K562 (cell line): ENCODE results near the gene PAK1IP1. TPM values are rescaled to one million over a fixed set of nuclear protein-coding genes. Genes with fewer than 3 reads are reported as not detected.

Experiments used
- ATAC-seq: fragments of 200-7000 bp; cut with Tn5 transposase; 3 replicates; pipeline ENCODE4 v1.9.1; 2020; ENCODE audit warnings: moderate library complexity
- BruUV-seq: library from RNA; stranded (reverse); fragments of 400-500 nt; replicated peaks from 2 replicates; lab custom pipeline; 2021; lab: Mats Ljungman, UMichigan
- CTCF ChIA-PET: fragments of 300-600 bp; formaldehyde crosslinking; extraction: SDS; loops from one replicate; lab custom pipeline; 2021; ENCODE audit warnings: low intra/inter-chr PET ratio; lab: Yijun Ruan, JAX
- POLR2A ChIA-PET: fragments of 300-600, 350-650 bp; sonication (Branson Sonifier 250); formaldehyde crosslinking; extraction: SDS; loops from one replicate; lab custom pipeline; 2021; ENCODE audit warnings: antibody characterized with exemption, inconsistent platforms; lab: Yijun Ruan, JAX
- DNase-seq, 4 experiments: peaks; one replicate each; pipeline versions ENCODE4 v3.0.0 to v3.0.0-alpha.2; 2011 to 2018; ENCODE audit warnings: low spot score in 3 of 4, mixed read lengths in 3 of 4; ENCODE audit errors: extremely low read depth in 1 of 4
- FAIRE-seq: peaks from 2 replicates; lab custom pipeline; 2011; peaks lifted over from hg19 to GRCh38; lab: Jason Lieb, UNC
- H2AFZ ChIP-seq: 2 replicates; pipeline ENCODE4 v1.6.0; 2011; ENCODE audit warnings: low read depth, low read length, control low read depth, inconsistent platforms
- H3K27ac ChIP-seq: fragments of 200-600 bp; 3 replicates; pipeline ENCODE4 v1.8.0; 2011; ENCODE audit warnings: low read depth, mild to moderate bottlenecking, control low read depth, inconsistent platforms, low read length, moderate library complexity, mixed read lengths; ENCODE audit errors: extremely low read depth
- H3K27me3 ChIP-seq, 2 experiments: fragments of 300-600 bp in 1 of 2; 2 replicates in 1 of 2; 3 replicates in 1 of 2; pipeline versions ENCODE4 v1.6.0 to v1.8.0; 2011; ENCODE audit warnings: inconsistent platforms in 2 of 2, low read length in 2 of 2, mild to moderate bottlenecking in 1 of 2, mixed read lengths in 1 of 2, moderate library complexity in 1 of 2; ENCODE audit not compliant: control insufficient read depth in 2 of 2, insufficient read depth in 2 of 2
- H3K36me3 ChIP-seq: fragments of 300-600 bp; 3 replicates; pipeline ENCODE4 v1.8.0; 2011; ENCODE audit warnings: mild to moderate bottlenecking, low read length, inconsistent platforms; ENCODE audit not compliant: control insufficient read depth, insufficient read depth
- H3K4me1 ChIP-seq, 2 experiments: fragments of 200-600 bp in 1 of 2; replicated peaks in 1 of 2; 2 replicates in 1 of 2; 3 replicates in 1 of 2; pipeline versions ENCODE4 v1.5.1 to v1.8.0; 2011; ENCODE audit warnings: inconsistent platforms in 2 of 2, low read length in 2 of 2, mild to moderate bottlenecking in 1 of 2, mixed read lengths in 1 of 2, moderate library complexity in 1 of 2; ENCODE audit not compliant: control insufficient read depth in 2 of 2, insufficient read depth in 2 of 2
- H3K4me2 ChIP-seq: 2 replicates; pipeline ENCODE4 v1.6.1; 2011; ENCODE audit warnings: low read length, control low read depth, inconsistent platforms, mixed read lengths; ENCODE audit not compliant: insufficient read depth
- H3K4me3 ChIP-seq: fragments of 200-600 bp; sonication (generic), shearing (Covaris generic); 2 replicates; pipeline ENCODE4 v1.5.1; 2016; ENCODE audit warnings: control low read depth, inconsistent platforms
- H3K79me2 ChIP-seq: fragments of 200-600 bp; 3 replicates; pipeline ENCODE4 v1.8.0; 2011; ENCODE audit warnings: low read length, inconsistent platforms; ENCODE audit not compliant: control insufficient read depth, insufficient read depth
- H3K9ac ChIP-seq, 2 experiments: 2 replicates each; pipeline versions ENCODE4 v1.6.0 to v1.6.1; 2011; ENCODE audit warnings: low read depth in 2 of 2, low read length in 2 of 2, control low read depth in 1 of 2, inconsistent platforms in 1 of 2, mild to moderate bottlenecking in 1 of 2, mixed read lengths in 1 of 2; ENCODE audit not compliant: insufficient read depth in 1 of 2
- H3K9me1 ChIP-seq: one replicate; pipeline ENCODE4 v1.6.0; 2011; ENCODE audit warnings: inconsistent platforms, mild to moderate bottlenecking, low read length, moderate library complexity; ENCODE audit not compliant: control insufficient read depth, insufficient read depth
- H3K9me3 ChIP-seq: replicated peaks from 2 replicates; pipeline ENCODE4 v1.5.1; 2011; ENCODE audit warnings: low read depth, low read length, inconsistent platforms; ENCODE audit not compliant: control insufficient read depth, insufficient read depth
- H4K20me1 ChIP-seq: replicated peaks from 2 replicates; pipeline ENCODE4 v1.6.1; 2011; ENCODE audit warnings: low read length, inconsistent platforms, mixed read lengths; ENCODE audit not compliant: control insufficient read depth, insufficient read depth
- CC2D1A ChIP-seq: fragments of 450-650 bp; IDR thresholded peaks from 2 replicates; pipeline ENCODE4 v1.6.1; 2017; ENCODE audit warnings: mild to moderate bottlenecking
- DIDO1 ChIP-seq: fragments of 450-650 bp; IDR thresholded peaks from 2 replicates; pipeline ENCODE4 v1.6.1; 2016; ENCODE audit warnings: low read depth, missing biosample characterization, missing genetic modification characterization
- ELF1 ChIP-seq: fragments of 200-800 bp; sonication (Bioruptor generic); IDR thresholded peaks from 2 replicates; pipeline ENCODE4 v1.6.1; 2016; ENCODE audit warnings: missing genetic modification characterization, missing compliant biosample characterization
- FOXJ3 ChIP-seq: sonication (generic); formaldehyde crosslinking; IDR thresholded peaks from 2 replicates; pipeline ENCODE4 v1.4.0; 2020; ENCODE audit warnings: mild to moderate bottlenecking, missing genetic modification reagents
- HIVEP1 ChIP-seq: fragments of 250-450 bp; sonication (Bioruptor Pico); IDR thresholded peaks from 2 replicates; pipeline ENCODE4 v1.4.0; 2020; ENCODE audit warnings: mild to moderate bottlenecking
- PHF8 ChIP-seq: fragments of 200-600 bp; sonication (generic); IDR thresholded peaks from 2 replicates; pipeline ENCODE4 v1.6.1; 2012; ENCODE audit warnings: mixed run types, mild to moderate bottlenecking, inconsistent platforms, low read length, moderate library complexity, borderline replicate concordance
- SIN3B ChIP-seq: fragments of 450-650 bp; IDR thresholded peaks from 2 replicates; pipeline ENCODE4 v1.6.1; 2017; ENCODE audit warnings: low read depth, mild to moderate bottlenecking, moderate library complexity
- SMARCB1 ChIP-seq: IDR thresholded peaks from 2 replicates; pipeline ENCODE4 v1.6.1; 2011; ENCODE audit warnings: improper control_type of control experiment, low read depth; ENCODE audit not compliant: insufficient read length
- ZKSCAN8 ChIP-seq: fragments of 200-800 bp; sonication (Bioruptor generic); IDR thresholded peaks from 2 replicates; pipeline ENCODE4 v1.6.1; 2016; ENCODE audit warnings: missing genetic modification characterization, missing compliant biosample characterization
- ZNF316 ChIP-seq: fragments of 450-650 bp; IDR thresholded peaks from 2 replicates; pipeline ENCODE4 v1.6.1; 2016
- WGBS: fragments of 100-300 bp; shearing (Covaris generic); methylation state at CpG from one replicate; pipeline ENCODE4 v1.1.6; 2016; ENCODE audit warnings: low coverage, mixed read lengths; ENCODE audit not compliant: insufficient coverage; ENCODE audit errors: missing lambda C conversion rate; 5-methylcytosine and 5-hydroxymethylcytosine counted together
- in situ Hi-C: fragments of 300-500 bp; cut with MboI; formaldehyde crosslinking; loops from 4 replicates; pipeline ENCODE4 v1.15.0; 2018; ENCODE audit warnings: inconsistent platforms, mixed read lengths
- intact Hi-C: fragments of 100-400 bp; cut with micrococcal nuclease; formaldehyde crosslinking; loops from 2 replicates; pipeline ENCODE4 v1.14.2; 2022
- polyA plus RNA-seq, 8 experiments: library from polyadenylated mRNA; depleted of rRNA in 4 of 8; stranded (reverse) in 5 of 8; unstranded in 3 of 8; fragments of >200 nt; fragmentation: Nextera tagmentation in 2 of 8; fragmentation: Illumina TruSeq in 1 of 8; extraction: Ambion mirVana in 2 of 8; extraction: Trizol in 1 of 8; gene quantifications; 2 replicates each; pipeline versions ENCODE4 v1.2.1 to v1.2.3, GENCODE V29; 2011 to 2014; ENCODE audit warnings: inconsistent platforms in 1 of 8, missing spikeins in 1 of 8
- total RNA-seq, 7 experiments: library from RNA; depleted of rRNA in 6 of 7; stranded (reverse); fragments of >200 nt in 6 of 7; fragmentation: Illumina TruSeq in 2 of 7; extraction: Trizol in 2 of 7; gene quantifications; 2 replicates each; pipeline versions ENCODE4 v1.2.1 to v1.2.3, GENCODE V29; 2011 to 2021; ENCODE audit warnings: low replicate concordance in 1 of 7
- TF ChIP-seq, protein P1 (sequence below): sonication (generic); formaldehyde crosslinking; IDR thresholded peaks from 2 replicates; pipeline ENCODE4 v1.8.1; 2023; ENCODE audit warnings: mild to moderate bottlenecking, missing genetic modification reagents
- TF ChIP-seq, protein P2 (sequence below): sonication (generic); formaldehyde crosslinking; IDR thresholded peaks from 2 replicates; pipeline ENCODE4 v1.8.0; 2023; ENCODE audit warnings: mild to moderate bottlenecking, missing genetic modification reagents

The PAK1IP1 gene
- total and polyA plus RNA-seq, 9 of the 15 experiments (the other 6 are each of a cell fraction or from before 2014, with no cell fraction given) = 50.0 to 200 (median 87.0) TPM

DNA sequence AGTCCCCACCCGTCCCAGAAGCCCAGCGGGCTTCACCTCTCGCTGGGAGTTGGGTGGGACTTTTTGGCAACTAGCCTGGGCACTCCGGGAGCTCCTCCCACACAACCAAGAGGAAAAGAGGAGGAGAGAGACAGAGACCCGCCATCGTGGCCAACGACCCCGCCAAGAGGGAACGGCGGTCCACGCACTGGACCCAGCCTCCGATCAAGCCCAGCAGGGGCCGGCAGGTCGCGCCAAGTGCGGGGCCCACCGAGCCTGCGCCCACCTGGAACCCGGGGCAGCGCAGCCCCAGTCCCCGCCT, 25.1 kb downstream of the PAK1IP1 start:
- ChIA-PET POLR2A (interaction anchor here (0.9 kb wide), 1 partner anchor 13 kb away, joined by 3 read pairs; no protein-coding TSS in a partner anchor), CTCF (no interaction called here)
- Histone ChIP-seq H3K27me3 (no peaks in the 10 kb centered on the region), H3K79me2 (peaks cover 22% of the 10 kb centered on the region), H3K9me1 (no peaks in the 10 kb centered on the region), H3K4me1 (peaks cover 22 to 24% of the 10 kb centered on the region in 2 experiments), H4K20me1 (no peaks in the 10 kb centered on the region), H3K4me3 (no peak overlapping the region), H3K4me2 (no peak overlapping the region), H3K9me3 (peaks cover 13% of the 10 kb centered on the region), H3K9ac (no peak overlapping the region), H2AFZ (no peak overlapping the region), H3K27ac (no peak overlapping the region), H3K36me3 (peaks cover 3% of the 10 kb centered on the region; the same call in 1 of the 3 replicates)
- no peak for TF ChIP-seq HIVEP1 (CRISPR knock-in tag)
- no peak for TF ChIP-seq ELF1
- no peak for TF ChIP-seq SIN3B
- TF ChIP-seq, protein P1, sequence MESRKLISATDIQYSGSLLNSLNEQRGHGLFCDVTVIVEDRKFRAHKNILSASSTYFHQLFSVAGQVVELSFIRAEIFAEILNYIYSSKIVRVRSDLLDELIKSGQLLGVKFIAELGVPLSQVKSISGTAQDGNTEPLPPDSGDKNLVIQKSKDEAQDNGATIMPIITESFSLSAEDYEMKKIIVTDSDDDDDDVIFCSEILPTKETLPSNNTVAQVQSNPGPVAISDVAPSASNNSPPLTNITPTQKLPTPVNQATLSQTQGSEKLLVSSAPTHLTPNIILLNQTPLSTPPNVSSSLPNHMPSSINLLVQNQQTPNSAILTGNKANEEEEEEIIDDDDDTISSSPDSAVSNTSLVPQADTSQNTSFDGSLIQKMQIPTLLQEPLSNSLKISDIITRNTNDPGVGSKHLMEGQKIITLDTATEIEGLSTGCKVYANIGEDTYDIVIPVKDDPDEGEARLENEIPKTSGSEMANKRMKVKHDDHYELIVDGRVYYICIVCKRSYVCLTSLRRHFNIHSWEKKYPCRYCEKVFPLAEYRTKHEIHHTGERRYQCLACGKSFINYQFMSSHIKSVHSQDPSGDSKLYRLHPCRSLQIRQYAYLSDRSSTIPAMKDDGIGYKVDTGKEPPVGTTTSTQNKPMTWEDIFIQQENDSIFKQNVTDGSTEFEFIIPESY (CRISPR knock-in tag) = peak; percentile 67
- no peak for TF ChIP-seq FOXJ3
- no peak for TF ChIP-seq ZNF316
- TF ChIP-seq SMARCB1 = no peak
- no peak for TF ChIP-seq PHF8
- no peak for TF ChIP-seq DIDO1 (tag)
- TF ChIP-seq, protein P2, sequence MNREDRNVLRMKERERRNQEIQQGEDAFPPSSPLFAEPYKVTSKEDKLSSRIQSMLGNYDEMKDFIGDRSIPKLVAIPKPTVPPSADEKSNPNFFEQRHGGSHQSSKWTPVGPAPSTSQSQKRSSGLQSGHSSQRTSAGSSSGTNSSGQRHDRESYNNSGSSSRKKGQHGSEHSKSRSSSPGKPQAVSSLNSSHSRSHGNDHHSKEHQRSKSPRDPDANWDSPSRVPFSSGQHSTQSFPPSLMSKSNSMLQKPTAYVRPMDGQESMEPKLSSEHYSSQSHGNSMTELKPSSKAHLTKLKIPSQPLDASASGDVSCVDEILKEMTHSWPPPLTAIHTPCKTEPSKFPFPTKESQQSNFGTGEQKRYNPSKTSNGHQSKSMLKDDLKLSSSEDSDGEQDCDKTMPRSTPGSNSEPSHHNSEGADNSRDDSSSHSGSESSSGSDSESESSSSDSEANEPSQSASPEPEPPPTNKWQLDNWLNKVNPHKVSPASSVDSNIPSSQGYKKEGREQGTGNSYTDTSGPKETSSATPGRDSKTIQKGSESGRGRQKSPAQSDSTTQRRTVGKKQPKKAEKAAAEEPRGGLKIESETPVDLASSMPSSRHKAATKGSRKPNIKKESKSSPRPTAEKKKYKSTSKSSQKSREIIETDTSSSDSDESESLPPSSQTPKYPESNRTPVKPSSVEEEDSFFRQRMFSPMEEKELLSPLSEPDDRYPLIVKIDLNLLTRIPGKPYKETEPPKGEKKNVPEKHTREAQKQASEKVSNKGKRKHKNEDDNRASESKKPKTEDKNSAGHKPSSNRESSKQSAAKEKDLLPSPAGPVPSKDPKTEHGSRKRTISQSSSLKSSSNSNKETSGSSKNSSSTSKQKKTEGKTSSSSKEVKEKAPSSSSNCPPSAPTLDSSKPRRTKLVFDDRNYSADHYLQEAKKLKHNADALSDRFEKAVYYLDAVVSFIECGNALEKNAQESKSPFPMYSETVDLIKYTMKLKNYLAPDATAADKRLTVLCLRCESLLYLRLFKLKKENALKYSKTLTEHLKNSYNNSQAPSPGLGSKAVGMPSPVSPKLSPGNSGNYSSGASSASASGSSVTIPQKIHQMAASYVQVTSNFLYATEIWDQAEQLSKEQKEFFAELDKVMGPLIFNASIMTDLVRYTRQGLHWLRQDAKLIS (CRISPR knock-in tag) = no peak
- TF ChIP-seq CC2D1A = 0 out of 2 replicates have a peak, but pooled peaks have one; percentile 0
- no peak for TF ChIP-seq ZKSCAN8 (CRISPR knock-in tag)
- intact Hi-C loops = no loop called here
- WGBS = 85% methylated on average over 10 of the region's 21 CpGs
- BruUV-seq = no TSS peak
- ATAC-seq (no peak), FAIRE-seq (no peak), DNase-seq (no peak)
- in situ Hi-C loops = no loop called here
